NCI-H2029 (cell line): ENCODE measurements around the gene ACP7.
"Not testable (repeated sequence)": the region's sequence is repeated elsewhere in the genome, so short reads cannot be mapped to it uniquely, and the experiment has no call there.

ENCODE experiments used
- DNase-seq: peaks from one replicate; lab custom pipeline; 2025; lab: John Stamatoyannopoulos, UW

ACP7 gene

DNA sequence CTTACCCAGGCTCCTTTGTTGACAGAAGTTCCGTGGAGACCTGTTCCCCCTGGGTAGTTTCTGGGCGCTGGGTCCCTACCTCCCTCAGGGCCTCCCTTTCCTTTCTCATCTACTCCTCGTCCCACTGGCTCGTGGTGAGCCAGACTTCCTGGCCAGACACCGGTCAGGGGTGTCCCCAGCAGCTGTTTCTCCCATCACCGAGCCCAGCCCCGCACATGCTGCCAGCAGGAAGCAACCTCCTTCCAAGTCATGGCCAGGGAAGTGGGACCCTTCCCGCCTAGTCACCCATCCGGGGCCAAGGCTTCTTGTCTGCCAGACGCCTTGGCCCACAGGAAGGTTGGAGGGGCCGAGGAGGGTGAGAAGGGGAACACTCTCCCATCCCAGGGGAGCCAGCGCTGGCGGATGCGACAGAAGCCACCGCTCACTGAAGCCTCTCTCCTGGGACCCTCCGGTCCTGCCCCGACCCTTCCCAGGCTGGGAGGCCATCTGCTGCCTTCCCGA lies 47.1 kb downstream of the ACP7 start:
- DNase-seq: no peak

DNA sequence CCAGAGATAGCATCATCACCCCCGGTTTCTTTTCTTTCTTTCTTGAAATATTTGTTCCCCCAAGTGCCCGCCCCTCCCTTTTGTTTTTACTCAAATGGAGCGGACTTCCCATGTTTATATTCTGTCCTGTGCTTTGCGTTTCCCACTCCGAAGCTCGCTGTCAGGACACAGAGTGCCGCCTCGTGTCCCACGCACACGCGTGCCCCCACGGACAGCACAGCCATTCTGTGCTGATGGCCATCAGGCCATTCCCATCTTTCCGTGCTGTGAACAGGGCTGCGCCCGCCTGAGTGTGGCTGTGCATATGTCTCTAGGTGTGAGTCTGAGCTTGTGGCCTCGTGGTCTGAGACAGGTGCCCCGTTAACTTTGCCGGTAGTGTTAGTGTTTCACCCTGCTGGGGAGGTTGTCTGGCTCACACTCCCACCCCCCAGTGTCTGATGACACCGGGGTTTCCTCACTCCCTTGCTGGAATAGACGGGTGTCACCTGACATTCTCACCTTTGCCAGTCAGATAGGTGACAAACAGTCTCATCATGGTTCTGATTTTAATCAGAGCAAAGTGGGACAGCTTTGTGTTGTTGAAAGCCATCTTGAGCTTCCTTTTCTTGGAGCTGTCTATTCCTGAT lies 48.3 kb downstream of the ACP7 start:
- no peak for DNase-seq

DNA sequence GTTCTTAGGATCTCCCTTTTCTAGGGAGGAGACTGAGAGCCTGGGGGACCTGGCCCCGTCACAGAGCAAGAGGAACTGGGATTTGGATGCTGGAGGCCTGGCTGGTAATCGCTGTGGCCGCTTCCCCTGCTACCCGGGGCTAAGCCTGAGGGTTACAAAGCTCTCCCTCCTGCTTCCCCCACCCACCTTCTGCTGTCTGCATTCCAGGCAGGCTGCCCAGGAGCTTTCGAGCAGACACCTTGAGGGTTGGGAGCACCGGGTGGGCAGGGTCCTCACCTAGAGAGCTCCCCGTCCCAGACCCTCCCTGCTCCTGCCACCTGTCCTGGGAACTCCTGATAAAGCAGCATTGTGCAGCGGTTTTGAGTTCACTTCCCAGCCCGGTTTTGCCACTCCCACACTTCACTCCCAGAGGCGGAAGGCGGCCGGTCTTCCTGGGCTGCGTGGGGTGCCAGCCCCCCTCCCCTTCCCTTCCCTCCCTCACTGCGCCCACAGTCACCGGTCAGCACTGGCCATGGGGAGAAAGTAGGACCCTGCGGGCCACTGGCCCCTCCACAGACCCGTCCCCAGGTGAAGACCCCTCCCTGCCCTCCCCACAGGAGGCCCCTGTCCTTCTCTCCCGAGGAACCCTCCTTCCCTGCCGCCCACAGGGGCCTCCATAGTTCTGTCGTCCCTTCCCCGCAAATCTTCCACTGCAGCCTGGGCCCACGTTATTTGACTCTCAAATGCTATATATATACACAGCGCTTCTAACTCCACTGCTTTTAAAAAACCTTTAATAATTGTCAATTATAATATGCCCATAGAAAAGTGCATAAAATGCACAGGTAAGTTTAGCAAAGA lies 49.5 kb downstream of the ACP7 start:
- DNase-seq: no peak

GRCh38 chr19:39135701-39136100 lies 51.5 kb downstream of the ACP7 start:
- DNase-seq: no peak

DNA sequence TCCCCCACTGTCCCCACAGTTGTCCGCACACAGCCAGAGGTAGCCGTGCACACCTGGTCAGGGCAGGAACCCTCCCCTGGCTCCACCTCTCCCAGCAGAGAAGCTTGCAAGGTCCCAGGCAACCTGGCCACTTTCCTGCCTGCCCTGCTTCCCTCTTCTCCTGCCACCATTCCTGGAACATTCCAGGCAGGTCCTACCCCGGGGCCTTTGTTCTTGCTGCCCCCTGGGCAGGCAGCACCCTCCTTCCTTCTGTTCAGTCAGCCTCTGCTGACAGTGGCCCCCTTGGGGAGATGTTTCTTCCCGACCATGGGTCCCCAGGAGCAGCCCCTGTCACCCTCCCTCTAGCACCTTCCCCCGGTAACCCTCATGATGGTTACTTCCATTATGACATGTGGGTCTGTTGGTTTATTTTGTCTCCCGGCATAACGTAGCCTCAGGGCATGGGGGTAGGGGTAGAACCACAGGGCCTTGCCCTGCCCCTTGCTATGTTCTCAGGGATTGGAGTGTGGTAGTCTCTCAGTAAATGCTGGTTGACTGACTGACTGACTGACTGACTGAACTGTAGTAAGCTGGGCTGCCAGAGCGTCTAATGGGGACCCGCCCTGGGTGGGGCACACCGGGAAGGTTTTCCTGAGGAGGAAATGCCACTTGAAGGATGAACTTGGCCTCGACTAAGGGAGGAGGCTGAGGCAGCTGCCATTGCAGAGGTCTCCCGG lies 52.2 kb downstream of the ACP7 start:
- no peak for DNase-seq

DNA sequence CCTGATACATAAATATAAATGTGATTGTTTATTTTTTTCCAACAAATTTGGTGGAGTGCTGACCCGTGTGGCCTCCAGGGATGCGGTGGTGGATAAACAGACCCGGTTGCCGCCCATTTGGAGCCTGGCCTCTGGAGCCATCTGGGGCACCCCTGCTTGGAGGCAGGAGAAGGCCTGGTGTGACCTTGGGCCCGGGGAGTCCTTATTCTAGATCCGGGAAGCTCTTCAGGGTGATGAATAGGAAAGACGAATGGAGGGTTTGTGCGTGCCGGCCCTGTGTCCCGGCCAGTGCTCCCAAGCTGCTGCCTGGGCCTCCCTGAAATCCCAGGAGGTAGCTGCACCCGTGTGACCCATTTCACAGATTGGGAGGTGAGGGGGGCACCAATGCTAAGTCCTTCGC lies 53.0 kb downstream of the ACP7 start:
- DNase-seq: no peak

GRCh38 chr19:39138221-39139211 lies 54.3 kb downstream of the ACP7 start:
- DNase-seq: no peak

DNA sequence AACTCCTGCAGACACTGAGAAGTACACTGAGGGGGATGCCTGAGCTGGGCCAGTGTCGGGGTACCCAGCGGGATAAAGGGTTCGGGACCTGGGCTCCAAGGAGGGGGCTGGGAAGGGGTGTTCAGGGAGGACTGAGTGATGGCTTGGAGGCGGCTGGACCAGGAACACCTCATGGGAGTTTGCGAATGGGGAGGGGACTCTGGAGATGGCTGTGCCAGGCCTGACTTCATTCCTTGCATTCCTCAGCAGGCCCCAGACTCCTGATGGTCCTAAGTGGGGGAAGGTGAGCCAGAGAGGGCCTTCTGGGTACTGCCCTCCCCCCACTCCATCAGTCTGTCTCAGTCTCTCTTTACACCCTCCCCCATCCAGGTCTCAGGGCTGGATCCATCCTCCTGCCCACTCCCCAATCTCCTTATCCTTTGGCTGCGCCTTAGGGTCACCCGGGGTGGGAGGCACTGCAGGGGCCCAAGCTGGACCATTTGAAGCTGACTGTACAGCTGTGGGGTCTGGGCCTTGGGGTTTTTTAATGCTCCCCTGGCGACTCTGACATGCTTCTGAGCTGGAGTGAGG lies 55.2 kb downstream of the ACP7 start:
- no peak for DNase-seq

DNA sequence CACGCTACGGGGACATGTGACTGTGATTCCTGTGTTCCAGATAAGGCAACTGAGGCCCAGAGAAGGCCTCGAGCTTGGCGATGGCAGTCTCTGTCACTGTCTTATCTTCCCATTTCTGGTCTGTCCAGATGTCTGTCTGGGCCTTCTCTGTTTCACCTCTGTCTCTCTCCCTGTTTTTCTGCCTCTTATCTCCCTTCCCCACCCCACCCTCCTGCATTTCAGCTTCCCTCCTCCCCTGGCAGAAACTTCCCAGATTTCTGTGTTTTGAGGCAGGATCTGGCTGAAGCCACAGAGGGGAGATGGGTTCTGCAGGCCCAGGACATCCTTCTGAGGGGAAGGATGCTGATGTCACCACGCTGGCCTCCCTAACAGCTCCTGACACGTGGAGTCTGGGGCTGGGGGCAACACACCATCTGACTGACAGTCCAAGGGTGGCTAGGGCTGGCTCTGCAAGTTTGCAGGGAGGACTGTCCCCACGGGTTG lies 55.8 kb downstream of the ACP7 start:
- DNase-seq: no peak

DNA sequence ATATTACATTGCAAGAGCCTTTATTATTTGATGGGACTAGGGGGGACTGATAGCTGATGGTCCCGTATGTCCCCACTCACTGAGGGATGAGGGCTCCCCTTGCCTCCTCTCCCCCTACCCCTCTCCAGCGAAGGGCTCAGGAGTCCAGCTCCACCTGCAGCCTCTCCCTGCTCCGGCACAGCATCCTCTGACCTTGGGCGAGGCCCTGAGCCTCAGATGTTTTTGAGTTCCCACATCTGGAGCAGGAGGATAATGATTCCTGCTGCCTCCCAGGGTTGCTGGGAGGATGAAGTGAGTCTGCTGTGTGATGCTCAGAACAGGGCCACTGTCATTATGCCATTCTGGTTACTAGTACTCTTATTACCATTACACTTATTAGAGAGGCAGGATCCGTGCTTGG lies 56.4 kb downstream of the ACP7 start:
- no peak for DNase-seq

DNA sequence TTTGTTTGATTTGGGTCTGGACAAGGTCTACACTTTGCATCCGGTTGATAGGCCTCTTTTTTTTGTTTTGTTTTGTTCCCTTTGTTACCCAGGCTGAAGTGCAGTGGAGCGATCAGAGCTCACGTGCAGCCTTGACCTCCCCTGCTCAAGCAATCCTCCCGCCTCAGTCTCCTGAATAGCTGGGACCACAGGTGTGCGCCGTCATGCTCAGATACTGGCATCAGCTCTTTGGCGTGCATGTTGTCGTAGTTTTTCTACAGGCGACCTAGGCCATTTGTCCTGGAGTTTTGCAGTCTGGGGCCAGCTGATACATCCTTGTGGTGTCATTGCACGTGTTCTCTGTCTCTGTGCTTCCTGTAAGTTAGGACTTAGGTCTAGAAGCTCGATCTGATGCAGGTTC lies 57.8 kb downstream of the ACP7 start:
- no peak for DNase-seq

DNA sequence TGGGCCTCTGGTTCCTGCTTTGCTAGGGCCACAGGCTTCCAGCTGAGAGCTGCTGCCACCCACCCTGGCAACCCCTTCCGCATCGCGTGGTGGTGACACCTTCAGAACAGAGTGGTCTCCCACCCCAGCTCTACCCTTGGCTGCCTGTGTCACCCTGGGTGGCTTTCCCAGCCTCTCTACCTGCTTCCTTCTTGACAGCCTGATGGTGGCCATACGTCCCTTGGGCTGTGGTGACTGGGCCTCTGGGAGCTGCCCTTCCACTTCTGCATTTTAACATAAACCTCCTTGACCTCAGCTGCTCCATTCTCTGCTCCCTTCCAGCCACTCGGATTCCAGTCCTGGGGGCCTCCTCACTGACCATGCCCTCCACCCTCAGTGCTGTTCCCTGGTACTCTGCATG lies 58.5 kb downstream of the ACP7 start:
- DNase-seq: no peak

- not testable (repeated sequence) for DNase-seq
Measured at GRCh38 chr19:39143757-39144289, 59.7 kb downstream of the ACP7 start.

DNA sequence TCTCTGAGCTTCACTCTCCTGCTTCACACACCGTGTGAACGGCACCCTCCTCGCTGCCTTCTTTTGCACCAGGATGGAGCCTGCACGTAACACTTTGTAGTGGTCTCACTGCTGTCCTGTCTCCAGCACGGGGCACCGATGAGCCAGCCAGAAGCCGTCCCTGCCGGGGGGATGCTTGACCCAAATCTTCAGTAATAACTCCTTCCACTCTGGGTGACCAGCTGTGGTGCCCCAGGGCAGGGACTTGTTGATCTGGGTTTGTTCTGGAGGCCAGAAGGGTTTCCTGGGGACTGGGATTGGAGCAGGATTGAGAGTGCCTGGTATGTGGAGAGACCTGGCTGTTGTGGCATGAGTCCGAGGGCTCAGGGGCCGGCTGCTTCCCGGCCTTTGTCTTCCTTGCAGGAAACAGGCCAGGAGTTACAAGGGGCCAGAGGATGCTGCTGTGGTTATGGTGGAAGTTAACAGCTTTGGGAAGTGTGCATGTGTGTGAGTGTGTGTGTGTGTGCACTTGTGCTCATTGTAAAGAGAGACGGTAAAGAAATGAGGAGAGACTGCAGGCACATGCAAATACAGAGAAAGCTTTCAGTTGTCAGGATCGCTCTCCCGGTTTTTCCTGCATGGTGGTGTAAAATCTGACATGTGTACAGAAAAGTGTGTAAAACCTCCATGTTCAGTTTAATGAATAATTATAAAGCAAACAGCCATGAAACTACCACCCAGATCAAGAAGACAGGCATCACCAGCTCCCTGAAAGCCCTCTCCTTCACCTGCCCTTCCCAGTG lies 60.3 kb downstream of the ACP7 start:
- DNase-seq: no peak

GRCh38 chr19:39145180-39145953 lies 61.2 kb downstream of the ACP7 start:
- DNase-seq: no peak

DNA sequence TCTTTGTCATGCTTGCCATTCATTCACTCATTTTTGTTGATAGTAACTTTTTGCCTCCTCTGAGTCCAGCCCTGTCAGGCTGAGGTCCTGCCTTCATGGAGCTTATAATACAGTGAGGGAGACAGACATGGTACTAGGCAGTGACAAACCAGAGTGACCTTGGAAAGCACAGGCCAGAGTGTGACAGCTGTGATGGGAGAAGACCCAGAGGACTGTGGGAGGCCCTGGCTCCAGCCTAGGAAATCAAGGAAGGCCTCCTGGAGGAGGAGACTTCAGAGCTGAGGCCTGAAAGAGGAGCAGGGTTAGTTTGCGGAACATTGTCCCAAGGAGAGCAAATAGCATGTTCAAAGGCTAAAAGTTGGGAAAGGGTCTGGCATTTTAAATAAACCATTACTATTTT lies 61.9 kb downstream of the ACP7 start:
- DNase-seq: no peak

- DNase-seq: no peak
Measured at GRCh38 chr19:39146686-39147450, 62.7 kb downstream of the ACP7 start.

GRCh38 chr19:39147480-39147879 lies 63.3 kb downstream of the ACP7 start:
- no peak for DNase-seq
